ENCODE data around the gene PRKAG2. TPM values are rescaled to one million over a fixed set of nuclear protein-coding genes. Genes with fewer than 3 reads are reported as not detected.
"Not testable (repeated sequence)": the region's sequence is repeated elsewhere in the genome, so short reads cannot be mapped to it uniquely, and the experiment has no call there.

The PRKAG2 gene
- total and polyA plus RNA-seq, 8 donors, result 7.4 to 16.7 (median 9.2) TPM

- Histone ChIP-seq H3K36me3 (no peaks in the 10 kb centered on the region), H3K4me1 (peaks cover 0 to 7% (median 6%) of the 10 kb centered on the region in 3 donors), H3K27me3 (no peaks in the 10 kb centered on the region), H3K4me3 (no peak overlapping the region), H3K9me3 (no peaks in the 10 kb centered on the region), H3K27ac (no peak overlapping the region)
- FAIRE-seq (no peak), ATAC-seq (no peak), DNase-seq (no peak)
- intact Hi-C loops (cut with DNase I), result no loop called here
- TF ChIP-seq, protein P1, sequence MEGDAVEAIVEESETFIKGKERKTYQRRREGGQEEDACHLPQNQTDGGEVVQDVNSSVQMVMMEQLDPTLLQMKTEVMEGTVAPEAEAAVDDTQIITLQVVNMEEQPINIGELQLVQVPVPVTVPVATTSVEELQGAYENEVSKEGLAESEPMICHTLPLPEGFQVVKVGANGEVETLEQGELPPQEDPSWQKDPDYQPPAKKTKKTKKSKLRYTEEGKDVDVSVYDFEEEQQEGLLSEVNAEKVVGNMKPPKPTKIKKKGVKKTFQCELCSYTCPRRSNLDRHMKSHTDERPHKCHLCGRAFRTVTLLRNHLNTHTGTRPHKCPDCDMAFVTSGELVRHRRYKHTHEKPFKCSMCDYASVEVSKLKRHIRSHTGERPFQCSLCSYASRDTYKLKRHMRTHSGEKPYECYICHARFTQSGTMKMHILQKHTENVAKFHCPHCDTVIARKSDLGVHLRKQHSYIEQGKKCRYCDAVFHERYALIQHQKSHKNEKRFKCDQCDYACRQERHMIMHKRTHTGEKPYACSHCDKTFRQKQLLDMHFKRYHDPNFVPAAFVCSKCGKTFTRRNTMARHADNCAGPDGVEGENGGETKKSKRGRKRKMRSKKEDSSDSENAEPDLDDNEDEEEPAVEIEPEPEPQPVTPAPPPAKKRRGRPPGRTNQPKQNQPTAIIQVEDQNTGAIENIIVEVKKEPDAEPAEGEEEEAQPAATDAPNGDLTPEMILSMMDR (IDR thresholded peaks at IDR 0.05), result no peak
- WGBS, 2 donors, result 98 to 99% methylated on average over 7 of the region's 7 CpGs
Measured at GRCh38 chr7:151800391-151800790, 76.5 kb downstream of the PRKAG2 start.

DNA sequence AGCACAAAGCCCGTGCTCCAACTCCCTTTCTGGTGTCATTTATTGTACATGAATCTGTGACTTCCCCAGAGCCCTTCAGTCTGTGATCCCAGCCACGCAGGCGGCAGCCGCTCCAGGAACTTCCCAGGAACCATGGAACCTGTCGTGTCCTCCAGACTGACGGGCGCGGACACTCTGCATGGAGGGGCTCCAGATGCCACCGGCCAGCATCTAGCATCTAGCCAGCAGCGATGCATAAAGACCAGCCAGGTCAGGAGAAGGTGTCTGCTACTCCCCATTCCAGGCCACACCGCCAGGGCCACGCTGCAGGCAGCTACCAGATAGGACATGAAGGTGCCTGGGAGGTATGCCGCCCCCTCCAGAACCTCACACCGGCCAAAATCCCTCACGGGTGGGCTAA is 77.4 kb downstream of the PRKAG2 start:
- H3K4me3 ChIP-seq, result no peak overlapping the region
- no peaks in the 10 kb centered on the region for H3K9me3 ChIP-seq
- FAIRE-seq (no peak), DNase-seq (no peak), ATAC-seq (no peak)
- intact Hi-C loops (cut with DNase I), result no loop called here
- H3K36me3 ChIP-seq, result no peaks in the 10 kb centered on the region
- WGBS, 2 donors, result 97% methylated on average over 15 of the region's 15 CpGs
- TF ChIP-seq, protein P1 (IDR thresholded peaks at IDR 0.05), result no peak
- no peaks in the 10 kb centered on the region for H3K27me3 ChIP-seq
- no peak overlapping the region for H3K27ac ChIP-seq
- H3K4me1 ChIP-seq, result peaks cover 0 to 7% (median 6%) of the 10 kb centered on the region in 3 donors

GRCh38 chr7:151798851-151799448 is 78.0 kb downstream of the PRKAG2 start:
- whole genome bisulfite sequencing, 2 donors, result 88 to 91% methylated on average over 10 of the region's 10 CpGs
- no peak for ATAC-seq
- intact Hi-C loops (cut with DNase I), result no loop called here
- Histone ChIP-seq H3K36me3 (no peaks in the 10 kb centered on the region), H3K4me3 (no peak overlapping the region), H3K27me3 (no peaks in the 10 kb centered on the region), H3K4me1 (peaks cover under 1 to 11% (median 8%) of the 10 kb centered on the region in 3 donors), H3K9me3 (no peaks in the 10 kb centered on the region), H3K27ac (no peak overlapping the region)
- DNase-seq, result no peak
- no peak for FAIRE-seq
- TF ChIP-seq, protein P1 (IDR thresholded peaks at IDR 0.05), result no peak

DNA sequence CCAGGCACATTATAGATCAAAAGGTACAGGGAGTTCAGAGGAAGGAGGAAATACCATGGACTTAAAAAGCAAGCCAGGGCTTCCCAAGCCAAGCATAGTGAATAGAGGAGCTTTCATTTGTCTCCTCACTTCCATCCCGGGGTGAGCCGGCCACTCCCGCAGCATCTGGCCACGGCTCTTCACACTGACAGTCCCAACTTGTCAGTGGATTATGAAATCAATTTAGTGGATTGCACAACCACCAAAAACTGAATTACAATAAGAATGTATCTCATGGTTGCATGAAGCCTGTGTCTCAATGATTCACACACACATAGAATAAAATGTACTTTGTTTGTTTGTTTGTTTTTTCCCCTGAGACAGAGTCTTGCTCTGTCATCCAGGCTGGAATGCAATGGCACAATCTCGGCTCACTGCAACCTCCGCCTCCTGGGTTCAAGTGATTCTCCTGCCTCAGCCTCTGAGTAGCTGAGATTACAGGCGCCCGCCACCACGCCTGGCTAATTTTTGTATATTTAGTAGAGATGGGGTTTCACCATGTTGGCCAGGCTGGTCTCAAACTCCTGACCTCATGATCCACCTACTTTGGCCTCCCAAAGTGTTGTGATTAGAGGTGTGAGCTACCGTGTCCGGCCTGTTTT is 79.1 kb downstream of the PRKAG2 start:
- H3K9me3 ChIP-seq; H3K4me3 ChIP-seq; H3K27me3 ChIP-seq; H3K36me3 ChIP-seq; FAIRE-seq; intact Hi-C loops (cut with DNase I): not testable (repeated sequence)
- 82 to 85% methylated on average over 11 of the region's 11 CpGs for WGBS, 2 donors
- peak in 1 of 6 donors; percentile 24 for DNase-seq
- peaks cover 3 to 17% (median 14%) of the 10 kb centered on the region in 3 donors for H3K4me1 ChIP-seq
- peak overlapping the region in 1 of 4 donors; percentile 3 for H3K27ac ChIP-seq
- peak in 2 of 4 donors; percentile 15 to 33 for ATAC-seq

DNA sequence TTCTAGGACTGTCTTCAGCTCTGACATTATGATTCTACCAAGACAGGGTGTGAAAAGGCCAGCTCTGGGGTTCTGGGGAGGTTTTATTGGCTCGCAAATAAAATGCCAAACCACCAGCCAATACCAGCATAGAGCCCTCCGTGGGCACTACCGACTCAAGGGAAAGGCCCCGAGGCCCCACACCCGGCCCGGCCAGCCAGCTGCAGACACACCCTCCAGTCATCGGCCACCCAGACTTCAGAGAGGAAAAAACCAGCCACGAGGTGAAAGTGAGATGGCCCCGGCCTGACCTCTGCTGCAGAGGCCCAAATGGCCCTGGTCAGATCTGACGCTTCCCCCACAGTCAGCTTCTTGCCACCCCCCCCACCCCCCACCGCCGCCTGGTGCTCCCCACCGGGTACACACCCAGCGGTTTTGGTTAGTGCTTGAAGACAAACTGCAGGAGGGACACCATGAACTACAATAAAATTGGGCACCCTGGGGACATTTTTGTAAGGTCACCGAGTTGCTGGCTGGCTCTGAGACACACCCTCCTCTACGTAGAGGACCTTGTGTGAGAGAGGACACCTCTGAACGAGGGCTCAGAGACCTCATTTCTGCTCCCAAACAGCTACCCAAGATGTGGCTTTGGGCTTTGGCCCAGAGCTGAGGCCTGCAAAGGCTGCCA is 79.9 kb downstream of the PRKAG2 start:
- no peak for FAIRE-seq
- Histone ChIP-seq H3K9me3 (no peaks in the 10 kb centered on the region), H3K27ac (peak overlapping the region in 1 of 4 donors; percentile 3), H3K4me1 (peaks cover 3 to 16% (median 11%) of the 10 kb centered on the region in 3 donors), H3K4me3 (no peak overlapping the region), H3K36me3 (no peaks in the 10 kb centered on the region), H3K27me3 (no peaks in the 10 kb centered on the region)
- ATAC-seq, result peak in 1 of 4 donors; percentile 13
- peak in 1 of 6 donors; percentile 30 for DNase-seq
- 85 to 90% methylated on average over 17 of the region's 17 CpGs for WGBS, 2 donors
- TF ChIP-seq, protein P1 (IDR thresholded peaks at IDR 0.05), result no peak
- intact Hi-C loops (cut with DNase I), result no loop called here
